GM19099 (cell line): ENCODE data around the gene PILRB.

Source experiments
- POLR2A ChIP-seq: IDR thresholded peaks from 3 replicates; pipeline ENCODE4 v1.6.1; 2011; ENCODE audit warnings: low read depth; ENCODE audit not compliant: insufficient read length; ENCODE audit errors: extremely low read depth

PILRB gene

GRCh38 chr7:100378114-100378755 is 20.3 kb downstream of the PILRB start:
- no peak for TF ChIP-seq POLR2A

- no peak for TF ChIP-seq POLR2A
Measured at GRCh38 chr7:100380196-100380595, 22.3 kb downstream of the PILRB start.

GRCh38 chr7:100384628-100385294 is 26.8 kb downstream of the PILRB start:
- no peak for TF ChIP-seq POLR2A

- no peak for TF ChIP-seq POLR2A
Measured at GRCh38 chr7:100386940-100387339, 29.0 kb downstream of the PILRB start.

GRCh38 chr7:100387695-100388094 is 29.8 kb downstream of the PILRB start:
- no peak for TF ChIP-seq POLR2A

GRCh38 chr7:100389437-100390088 is 31.6 kb downstream of the PILRB start:
- no peak for TF ChIP-seq POLR2A

- no peak for TF ChIP-seq POLR2A
Measured at GRCh38 chr7:100390286-100391009, 32.5 kb downstream of the PILRB start.

- TF ChIP-seq POLR2A: no peak
Measured at GRCh38 chr7:100393233-100393905, 35.5 kb downstream of the PILRB start.

GRCh38 chr7:100394077-100394476 is 36.2 kb downstream of the PILRB start:
- TF ChIP-seq POLR2A: no peak

- TF ChIP-seq POLR2A: no peak
Measured at GRCh38 chr7:100396421-100396982, 38.6 kb downstream of the PILRB start.

- no peak for TF ChIP-seq POLR2A
Measured at GRCh38 chr7:100397315-100398081, 39.6 kb downstream of the PILRB start.

GRCh38 chr7:100398239-100398638 is 40.3 kb downstream of the PILRB start:
- no peak for TF ChIP-seq POLR2A

GRCh38 chr7:100400041-100400440 is 42.1 kb downstream of the PILRB start:
- TF ChIP-seq POLR2A: no peak

GRCh38 chr7:100400656-100401055 is 42.7 kb downstream of the PILRB start:
- TF ChIP-seq POLR2A: no peak
